HCT116 (cell line): ENCODE measurements around the gene TMEM271. TPM values are rescaled to one million over a fixed set of nuclear protein-coding genes. Genes with fewer than 3 reads are reported as not detected.

Experiments
- ATAC-seq: fragments of 200-7000 bp; cut with Tn5 transposase; 2 replicates; pipeline ENCODE4 v1.9.1; 2020; ENCODE audit warnings: mild to moderate bottlenecking, moderate library complexity
- BruUV-seq: library from RNA; stranded (reverse); fragments of 400-500 nt; replicated peaks from 2 replicates; lab custom pipeline; 2021; lab: Mats Ljungman, UMichigan
- CTCF ChIA-PET: fragments of 300-600 bp; sonication (Branson Sonifier 250); formaldehyde crosslinking; loops from one replicate; lab custom pipeline; 2021; ENCODE audit warnings: antibody characterized with exemption; lab: Charles Lee
- POLR2A ChIA-PET: fragments of 300-600, 350-600 bp; sonication (Branson Sonifier 250); formaldehyde crosslinking; loops from one replicate; lab custom pipeline; 2021; ENCODE audit warnings: antibody characterized with exemption; lab: Charles Lee
- RAD21 ChIA-PET, 2 experiments: fragments of 300-600 bp; sonication (Branson Sonifier 250); formaldehyde crosslinking; loops; one replicate each; lab custom pipeline; 2023; ENCODE audit warnings: low total read pairs in 2 of 2; ENCODE audit not compliant: uncharacterized antibody in 2 of 2, unreplicated experiment in 2 of 2, low non-redundant PET in 1 of 2; lab: Charles Lee
- DNase-seq: peaks from one replicate; pipeline ENCODE4 v3.0.0-alpha.2; 2010; ENCODE audit warnings: low read depth, low spot score
- H2AFZ ChIP-seq: fragments of 200-600 bp; shearing (Covaris generic), sonication (generic); 2 replicates; pipeline ENCODE4 v1.6.1; 2017; ENCODE audit warnings: low read depth, mixed run types, mixed read lengths, antibody characterized with exemption, low read length; ENCODE audit not compliant: poor library complexity, severe bottlenecking
- H3K27ac ChIP-seq: 2 replicates; pipeline ENCODE4 v1.5.1; 2012; ENCODE audit warnings: low read depth, low read length
- H3K27me3 ChIP-seq: fragments of 200-600 bp; sonication (generic); 2 replicates; pipeline ENCODE4 v1.6.1; 2016; ENCODE audit warnings: mixed run types, low read length, mixed read lengths; ENCODE audit not compliant: insufficient read depth
- H3K36me3 ChIP-seq, 2 experiments: fragments of 200-500 bp in 1 of 2; fragments of 200-600 bp in 1 of 2; sonication (Bioruptor generic) in 1 of 2; sonication (generic) in 1 of 2; 2 replicates each; pipeline versions ENCODE4 v1.5.1 to v1.6.1; 2014 to 2016; ENCODE audit warnings: low read length in 2 of 2, inconsistent platforms in 1 of 2, mixed read lengths in 1 of 2, mixed run types in 1 of 2; ENCODE audit not compliant: insufficient read depth in 2 of 2, control insufficient read depth in 1 of 2
- H3K4me1 ChIP-seq, 2 experiments: fragments of 200-600 bp in 1 of 2; sonication (generic) in 1 of 2; 2 replicates each; pipeline versions ENCODE4 v1.5.1 to v1.6.1; 2012 to 2017; ENCODE audit warnings: low read length in 2 of 2, inconsistent platforms in 1 of 2, mild to moderate bottlenecking in 1 of 2, mixed read lengths in 1 of 2, mixed run types in 1 of 2, moderate library complexity in 1 of 2; ENCODE audit not compliant: insufficient read depth in 2 of 2, control insufficient read depth in 1 of 2
- H3K4me2 ChIP-seq: fragments of 200-600 bp; sonication (generic); 2 replicates; pipeline ENCODE4 v1.6.1; 2017; ENCODE audit warnings: mixed run types, low read length, mixed read lengths
- H3K4me3 ChIP-seq, 2 experiments: fragments of 200-600 bp in 1 of 2; sonication (generic) in 1 of 2; replicated peaks in 1 of 2; 2 replicates each; pipeline ENCODE4 v1.5.1; 2011 to 2016; ENCODE audit warnings: low read length in 2 of 2, control low read depth in 1 of 2, low read depth in 1 of 2, mild to moderate bottlenecking in 1 of 2, mixed read lengths in 1 of 2, mixed run types in 1 of 2
- H3K79me2 ChIP-seq: fragments of 200-600 bp; sonication (generic); 2 replicates; pipeline ENCODE4 v1.6.1; 2017; ENCODE audit warnings: mild to moderate bottlenecking, mixed run types, low read length, moderate library complexity, mixed read lengths; ENCODE audit not compliant: insufficient read depth
- H3K9ac ChIP-seq: fragments of 200-600 bp; sonication (generic); 2 replicates; pipeline ENCODE4 v1.6.1; 2016; ENCODE audit warnings: low read length, mixed read lengths
- H3K9me2 ChIP-seq: fragments of 200-600 bp; sonication (generic), shearing (Covaris generic); 2 replicates; pipeline ENCODE4 v1.6.1; 2017; ENCODE audit warnings: mixed run types, mild to moderate bottlenecking, moderate library complexity; ENCODE audit not compliant: insufficient read depth
- H3K9me3 ChIP-seq, 2 experiments: fragments of 200-500 bp in 1 of 2; fragments of 200-600 bp in 1 of 2; sonication (Bioruptor generic) in 1 of 2; sonication (generic) in 1 of 2; 2 replicates each; pipeline ENCODE4 v1.6.1; 2014 to 2017; ENCODE audit warnings: low read length in 2 of 2, mixed read lengths in 2 of 2, inconsistent platforms in 1 of 2, low read depth in 1 of 2, mild to moderate bottlenecking in 1 of 2, mixed run types in 1 of 2, moderate library complexity in 1 of 2; ENCODE audit not compliant: control insufficient read depth in 1 of 2, insufficient read depth in 1 of 2
- H4K20me1 ChIP-seq: fragments of 200-600 bp; sonication (generic), shearing (Covaris generic); 2 replicates; pipeline ENCODE4 v1.6.1; 2017; ENCODE audit warnings: mixed run types, mild to moderate bottlenecking, moderate library complexity; ENCODE audit not compliant: insufficient read depth
- CEBPB ChIP-seq: IDR thresholded peaks from 2 replicates; pipeline ENCODE4 v1.6.1; 2012; ENCODE audit warnings: low read depth
- EGR1 ChIP-seq: IDR thresholded peaks from 2 replicates; pipeline ENCODE4 v1.6.1; 2012; ENCODE audit warnings: low read depth
- EZH2phosphoT487 ChIP-seq: fragments of 200-600 bp; IDR thresholded peaks from 2 replicates; pipeline ENCODE4 v1.6.1; 2018; ENCODE audit warnings: antibody characterized with exemption, borderline replicate concordance
- POLR2A ChIP-seq: IDR thresholded peaks from 2 replicates; pipeline ENCODE4 v1.7.0; 2011; ENCODE audit warnings: borderline replicate concordance; ENCODE audit not compliant: insufficient read depth, insufficient read length; ENCODE audit errors: extremely low read depth
- RAD21 ChIP-seq: IDR thresholded peaks from 2 replicates; pipeline ENCODE4 v1.6.1; 2012; ENCODE audit warnings: low read depth, mild to moderate bottlenecking
- TCF7L2 ChIP-seq: IDR thresholded peaks from 2 replicates; pipeline ENCODE4 v1.7.0; 2011; ENCODE audit warnings: borderline replicate concordance, inconsistent platforms; ENCODE audit not compliant: insufficient read depth, insufficient read length; ENCODE audit errors: extremely low read depth
- YY1 ChIP-seq: IDR thresholded peaks from 2 replicates; pipeline ENCODE4 v1.6.1; 2011; ENCODE audit warnings: low read length, low read depth, moderate library complexity, mild to moderate bottlenecking; ENCODE audit not compliant: insufficient replicate concordance; ENCODE audit errors: extremely low read depth
- intact Hi-C: fragments of 100-400 bp; cut with micrococcal nuclease; formaldehyde crosslinking; loops from 2 replicates; pipeline ENCODE4 v1.10.0; 2022
- total RNA-seq: library from RNA; stranded (reverse); gene quantifications from one replicate; pipeline ENCODE4 v1.2.1, GENCODE V29; 2021; ENCODE audit not compliant: unreplicated experiment
- TF ChIP-seq, protein P1 (sequence below): IDR thresholded peaks from 2 replicates; pipeline ENCODE4 v1.6.1; 2012
- TF ChIP-seq, protein P2 (sequence below): IDR thresholded peaks from 2 replicates; pipeline ENCODE4 v1.6.1; 2012; ENCODE audit warnings: low read depth

Gene TMEM271
- total RNA-seq, 1 experiment from 2014 or later, result not detected

DNA sequence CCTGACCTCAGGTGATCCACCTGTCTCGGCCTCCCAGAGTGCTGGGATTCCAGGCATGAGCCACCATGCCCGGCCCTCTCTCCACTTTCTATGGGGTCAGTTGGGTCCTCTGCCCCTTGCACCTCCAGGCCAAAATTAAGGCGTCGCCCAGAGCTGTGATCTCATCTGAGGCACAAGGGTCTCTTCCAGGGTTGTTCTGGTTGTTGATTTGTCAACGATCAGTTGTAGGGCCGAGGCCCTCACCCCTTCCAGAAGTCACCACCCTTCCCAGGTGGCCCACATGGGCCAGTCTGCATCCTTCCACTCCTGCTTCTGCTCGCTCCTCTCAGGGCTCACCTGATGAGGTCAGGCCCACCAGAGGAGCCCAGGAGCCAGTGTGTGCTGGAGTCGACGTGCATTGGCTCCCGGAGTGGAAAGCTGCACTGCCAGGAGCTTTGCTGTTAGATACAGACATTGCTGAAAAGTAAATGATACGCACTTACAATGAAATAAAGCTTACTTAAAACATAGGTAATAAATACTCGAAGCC lies 14.3 kb upstream of the TMEM271 start:
- Histone ChIP-seq H3K9me3 (no peaks in the 10 kb centered on the region), H2AFZ (no peak overlapping the region), H3K9ac (no peak overlapping the region), H3K79me2 (no peaks in the 10 kb centered on the region), H3K27me3 (no peaks in the 10 kb centered on the region), H3K36me3 (no peaks in the 10 kb centered on the region), H3K9me2 (no peaks in the 10 kb centered on the region), H4K20me1 (no peaks in the 10 kb centered on the region), H3K4me1 (no peaks in the 10 kb centered on the region), H3K4me3 (no peak overlapping the region), H3K4me2 (no peak overlapping the region), H3K27ac (no peak overlapping the region)
- ChIA-PET POLR2A (no interaction called here), CTCF (interaction anchor here (1.3 kb wide), 1 partner anchor 12 kb away, joined by 3 read pairs; no protein-coding TSS in a partner anchor), RAD21 (no interaction called here)
- ATAC-seq, result no peak
- DNase-seq, result no peak
- no peak for TF ChIP-seq EGR1
- no peak for TF ChIP-seq CEBPB
- TF ChIP-seq RAD21, result no peak
- TF ChIP-seq TCF7L2, result no peak
- no peak for TF ChIP-seq YY1
- no TSS peak for BruUV-seq
- intact Hi-C loops, result no loop called here

DNA sequence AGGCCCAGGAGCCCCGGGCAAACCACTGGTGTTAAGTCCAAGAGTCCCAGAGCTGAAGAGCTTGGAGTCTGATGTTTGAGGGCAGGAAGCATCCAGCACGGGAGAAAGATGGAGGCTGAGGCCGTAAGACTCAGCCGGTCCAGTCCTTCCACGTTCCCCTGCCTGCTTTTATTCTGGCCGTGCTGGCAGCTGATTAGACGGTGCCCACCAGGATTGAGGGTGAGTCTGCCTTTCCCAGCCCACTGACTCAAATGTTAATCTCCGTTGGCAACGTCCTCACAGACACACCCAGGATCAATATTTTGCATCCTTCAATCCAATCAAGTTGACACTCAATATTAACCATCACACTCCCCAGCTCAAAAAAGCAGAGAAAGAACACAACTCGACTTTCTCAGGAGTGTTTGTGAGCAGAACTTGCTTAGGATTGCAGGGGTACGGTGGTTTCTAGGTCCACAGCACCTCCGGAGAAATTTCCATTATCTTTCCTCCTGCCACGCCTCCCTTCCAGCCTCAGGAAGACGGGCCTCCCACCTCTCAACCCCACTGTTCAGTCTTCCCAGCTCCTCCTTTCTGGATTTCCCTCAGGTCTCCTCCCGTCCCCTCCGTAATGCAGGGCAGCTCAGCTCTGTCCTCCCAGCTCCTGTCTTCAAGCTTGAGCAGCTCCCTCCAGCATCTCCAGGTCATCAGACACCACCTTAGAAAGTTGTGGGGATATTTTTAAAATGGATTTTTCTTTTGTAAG lies 13.3 kb upstream of the TMEM271 start:
- TF ChIP-seq, protein P1, sequence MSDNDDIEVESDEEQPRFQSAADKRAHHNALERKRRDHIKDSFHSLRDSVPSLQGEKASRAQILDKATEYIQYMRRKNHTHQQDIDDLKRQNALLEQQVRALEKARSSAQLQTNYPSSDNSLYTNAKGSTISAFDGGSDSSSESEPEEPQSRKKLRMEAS, result no peak
- TF ChIP-seq EZH2phosphoT487 (no peak), POLR2A (no peak)
- TF ChIP-seq, protein P2, sequence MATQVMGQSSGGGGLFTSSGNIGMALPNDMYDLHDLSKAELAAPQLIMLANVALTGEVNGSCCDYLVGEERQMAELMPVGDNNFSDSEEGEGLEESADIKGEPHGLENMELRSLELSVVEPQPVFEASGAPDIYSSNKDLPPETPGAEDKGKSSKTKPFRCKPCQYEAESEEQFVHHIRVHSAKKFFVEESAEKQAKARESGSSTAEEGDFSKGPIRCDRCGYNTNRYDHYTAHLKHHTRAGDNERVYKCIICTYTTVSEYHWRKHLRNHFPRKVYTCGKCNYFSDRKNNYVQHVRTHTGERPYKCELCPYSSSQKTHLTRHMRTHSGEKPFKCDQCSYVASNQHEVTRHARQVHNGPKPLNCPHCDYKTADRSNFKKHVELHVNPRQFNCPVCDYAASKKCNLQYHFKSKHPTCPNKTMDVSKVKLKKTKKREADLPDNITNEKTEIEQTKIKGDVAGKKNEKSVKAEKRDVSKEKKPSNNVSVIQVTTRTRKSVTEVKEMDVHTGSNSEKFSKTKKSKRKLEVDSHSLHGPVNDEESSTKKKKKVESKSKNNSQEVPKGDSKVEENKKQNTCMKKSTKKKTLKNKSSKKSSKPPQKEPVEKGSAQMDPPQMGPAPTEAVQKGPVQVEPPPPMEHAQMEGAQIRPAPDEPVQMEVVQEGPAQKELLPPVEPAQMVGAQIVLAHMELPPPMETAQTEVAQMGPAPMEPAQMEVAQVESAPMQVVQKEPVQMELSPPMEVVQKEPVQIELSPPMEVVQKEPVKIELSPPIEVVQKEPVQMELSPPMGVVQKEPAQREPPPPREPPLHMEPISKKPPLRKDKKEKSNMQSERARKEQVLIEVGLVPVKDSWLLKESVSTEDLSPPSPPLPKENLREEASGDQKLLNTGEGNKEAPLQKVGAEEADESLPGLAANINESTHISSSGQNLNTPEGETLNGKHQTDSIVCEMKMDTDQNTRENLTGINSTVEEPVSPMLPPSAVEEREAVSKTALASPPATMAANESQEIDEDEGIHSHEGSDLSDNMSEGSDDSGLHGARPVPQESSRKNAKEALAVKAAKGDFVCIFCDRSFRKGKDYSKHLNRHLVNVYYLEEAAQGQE, result no peak
- H3K36me3 ChIP-seq, result no peaks in the 10 kb centered on the region
- no peak overlapping the region for H3K4me3 ChIP-seq
- H3K4me1 ChIP-seq, result no peaks in the 10 kb centered on the region
- ChIA-PET POLR2A (no interaction called here), RAD21 (no interaction called here), CTCF (no interaction called here)
- no peak for DNase-seq
- no peaks in the 10 kb centered on the region for H3K9me2 ChIP-seq
- no TSS peak for BruUV-seq
- H3K27ac ChIP-seq, result no peak overlapping the region
- H3K9ac ChIP-seq, result no peak overlapping the region
- no peaks in the 10 kb centered on the region for H3K27me3 ChIP-seq
- H3K4me2 ChIP-seq, result no peak overlapping the region
- H3K79me2 ChIP-seq, result no peaks in the 10 kb centered on the region
- H2AFZ ChIP-seq, result no peak overlapping the region
- H3K9me3 ChIP-seq, result no peaks in the 10 kb centered on the region
- no peak for ATAC-seq
- no peaks in the 10 kb centered on the region for H4K20me1 ChIP-seq
- intact Hi-C loops, result no loop called here
